SK-N-SH treated with all-trans-retinoic acid at 6 μM for 48 hours (cell line): Measurements from ENCODE around the gene KLHL29.

Experiments
- ATAC-seq: fragments of 200-7000 bp; cut with Tn5 transposase; 3 replicates; pipeline ENCODE4 v1.9.1; 2020; ENCODE audit warnings: mild to moderate bottlenecking, moderate library complexity
- ARNTL ChIP-seq: fragments of 450-650 bp; formaldehyde crosslinking; IDR thresholded peaks from 2 replicates; pipeline ENCODE4 v1.5.0; 2020; ENCODE audit warnings: low read depth, mild to moderate bottlenecking, moderate library complexity, borderline replicate concordance
- CSDC2 ChIP-seq: fragments of 250-450 bp; sonication (Bioruptor Pico); IDR thresholded peaks from 2 replicates; pipeline ENCODE4 v1.5.0; 2020; ENCODE audit warnings: mild to moderate bottlenecking, moderate library complexity
- ESRRG ChIP-seq: fragments of 250-450 bp; sonication (Bioruptor Pico); IDR thresholded peaks from 2 replicates; pipeline ENCODE4 v1.6.1; 2021; ENCODE audit warnings: mild to moderate bottlenecking
- GLIS3 ChIP-seq: fragments of 250-450 bp; sonication (Bioruptor Pico); IDR thresholded peaks from 2 replicates; pipeline ENCODE4 v1.5.0; 2020; ENCODE audit warnings: mild to moderate bottlenecking, moderate library complexity
- ISL1 ChIP-seq: fragments of 250-450 bp; sonication (Bioruptor Pico); IDR thresholded peaks from 2 replicates; pipeline ENCODE4 v2.1.2; 2022; ENCODE audit warnings: mild to moderate bottlenecking, moderate library complexity
- OSR1 ChIP-seq: fragments of 250-450 bp; sonication (Bioruptor Pico); IDR thresholded peaks from 2 replicates; pipeline ENCODE4 v1.8.0; 2022; ENCODE audit warnings: moderate library complexity, mild to moderate bottlenecking, inconsistent platforms
- PPARA ChIP-seq: fragments of 250-450 bp; sonication (Bioruptor Pico); IDR thresholded peaks from 2 replicates; pipeline ENCODE4 v1.5.0; 2020; ENCODE audit warnings: mild to moderate bottlenecking, borderline replicate concordance
- RARB ChIP-seq: fragments of 250-450 bp; sonication (Bioruptor Pico); IDR thresholded peaks from 2 replicates; pipeline ENCODE4 v1.8.0; 2021; ENCODE audit warnings: mild to moderate bottlenecking, moderate library complexity
- SNAI2 ChIP-seq: fragments of 250-450 bp; sonication (Bioruptor Pico); IDR thresholded peaks from 2 replicates; pipeline ENCODE4 v1.5.0; 2020; ENCODE audit warnings: mild to moderate bottlenecking, moderate library complexity
- TCF4 ChIP-seq: fragments of 250-450 bp; sonication (Bioruptor Pico); IDR thresholded peaks from 2 replicates; pipeline ENCODE4 v1.8.0; 2021; ENCODE audit warnings: mild to moderate bottlenecking, moderate library complexity, borderline replicate concordance
- TOX ChIP-seq: fragments of 250-450 bp; sonication (Bioruptor Pico); IDR thresholded peaks from 2 replicates; pipeline ENCODE4 v1.8.0; 2021; ENCODE audit warnings: mild to moderate bottlenecking, moderate library complexity, borderline replicate concordance
- ZFP3 ChIP-seq: fragments of 250-450 bp; sonication (Bioruptor Pico); IDR thresholded peaks from 2 replicates; pipeline ENCODE4 v1.5.0; 2020; ENCODE audit warnings: mild to moderate bottlenecking, moderate library complexity
- ZNF565 ChIP-seq: fragments of 450-650 bp; formaldehyde crosslinking; conservative IDR thresholded peaks from 2 replicates; pipeline ENCODE4 v1.5.0; 2020; ENCODE audit warnings: low read depth, mild to moderate bottlenecking, moderate library complexity
- ZNF70 ChIP-seq: fragments of 450-650 bp; formaldehyde crosslinking; IDR thresholded peaks from 2 replicates; pipeline ENCODE4 v1.5.0; 2020; ENCODE audit warnings: mild to moderate bottlenecking, moderate library complexity
- ZNF8 ChIP-seq: fragments of 450-650 bp; formaldehyde crosslinking; IDR thresholded peaks from 2 replicates; pipeline ENCODE4 v1.5.0; 2020; ENCODE audit warnings: mild to moderate bottlenecking, moderate library complexity
- TF ChIP-seq, protein P1 (sequence below): fragments of 250-450 bp; sonication (Bioruptor Pico); IDR thresholded peaks from 2 replicates; pipeline ENCODE4 v1.8.0; 2021; ENCODE audit warnings: low read depth, mild to moderate bottlenecking, moderate library complexity, borderline replicate concordance
- TF ChIP-seq, protein P2 (sequence below): fragments of 250-450 bp; sonication (Bioruptor Pico); IDR thresholded peaks from 2 replicates; pipeline ENCODE4 v1.5.0; 2020; ENCODE audit warnings: mild to moderate bottlenecking, moderate library complexity
- TF ChIP-seq, protein P3 (sequence below): fragments of 250-450 bp; sonication (Bioruptor Pico); IDR thresholded peaks from 2 replicates; pipeline ENCODE4 v1.8.0; 2020; ENCODE audit warnings: mild to moderate bottlenecking, moderate library complexity, borderline replicate concordance
- TF ChIP-seq, protein P4 (sequence below): fragments of 250-450 bp; sonication (Bioruptor Pico); IDR thresholded peaks from 2 replicates; pipeline ENCODE4 v1.5.1; 2021; ENCODE audit warnings: mild to moderate bottlenecking, moderate library complexity
- TF ChIP-seq, protein P5 (sequence below): fragments of 250-450 bp; sonication (Bioruptor Pico); IDR thresholded peaks from 2 replicates; pipeline ENCODE4 v1.5.1; 2020; ENCODE audit warnings: low read depth, mild to moderate bottlenecking, moderate library complexity

The KLHL29 gene

DNA sequence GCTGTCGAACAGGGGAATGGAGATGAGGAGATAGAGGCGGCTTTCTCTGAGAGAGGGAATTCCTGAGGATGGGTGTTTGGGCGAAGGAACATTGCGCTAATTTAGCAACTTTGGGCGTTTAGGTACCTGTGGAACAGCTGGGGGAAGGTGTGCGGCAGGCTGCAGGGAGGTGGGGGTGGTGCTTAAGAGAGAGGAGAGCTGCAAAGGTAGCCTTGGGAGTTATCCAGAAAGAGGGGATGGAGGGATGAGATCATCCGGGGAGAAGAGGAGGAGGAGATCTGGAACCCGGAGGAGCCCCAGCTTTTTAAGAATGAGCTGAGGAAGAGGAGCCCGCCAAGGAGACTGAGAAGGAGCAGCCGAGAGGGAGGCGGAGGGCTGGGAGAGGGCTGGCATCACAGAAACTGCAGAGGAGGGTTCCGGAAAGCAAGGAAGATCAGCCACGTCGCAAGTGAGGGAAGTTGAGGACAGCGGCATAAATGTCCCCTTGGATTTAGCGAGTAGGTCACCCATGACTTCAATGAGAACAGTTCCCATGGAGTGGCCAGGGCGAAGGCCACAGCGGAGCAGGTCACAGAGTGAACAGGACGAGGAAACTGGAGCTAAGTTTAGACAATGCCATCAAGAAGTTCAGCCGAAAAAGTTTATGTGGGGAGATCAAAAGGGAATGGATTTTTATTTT lies 174.7 kb downstream of the KLHL29 start:
- no peak for TF ChIP-seq ARNTL
- TF ChIP-seq ISL1 (CRISPR knock-in tag) = no peak
- TF ChIP-seq PPARA (CRISPR knock-in tag) = no peak
- no peak for TF ChIP-seq ZNF70 (CRISPR knock-in tag)
- no peak for TF ChIP-seq ESRRG (CRISPR knock-in tag)
- TF ChIP-seq ZNF565 (CRISPR knock-in tag) = no peak
- no peak for TF ChIP-seq TCF4 (CRISPR knock-in tag)
- TF ChIP-seq TOX (CRISPR knock-in tag) = no peak
- no peak for TF ChIP-seq ZFP3 (CRISPR knock-in tag)
- TF ChIP-seq, protein P1, sequence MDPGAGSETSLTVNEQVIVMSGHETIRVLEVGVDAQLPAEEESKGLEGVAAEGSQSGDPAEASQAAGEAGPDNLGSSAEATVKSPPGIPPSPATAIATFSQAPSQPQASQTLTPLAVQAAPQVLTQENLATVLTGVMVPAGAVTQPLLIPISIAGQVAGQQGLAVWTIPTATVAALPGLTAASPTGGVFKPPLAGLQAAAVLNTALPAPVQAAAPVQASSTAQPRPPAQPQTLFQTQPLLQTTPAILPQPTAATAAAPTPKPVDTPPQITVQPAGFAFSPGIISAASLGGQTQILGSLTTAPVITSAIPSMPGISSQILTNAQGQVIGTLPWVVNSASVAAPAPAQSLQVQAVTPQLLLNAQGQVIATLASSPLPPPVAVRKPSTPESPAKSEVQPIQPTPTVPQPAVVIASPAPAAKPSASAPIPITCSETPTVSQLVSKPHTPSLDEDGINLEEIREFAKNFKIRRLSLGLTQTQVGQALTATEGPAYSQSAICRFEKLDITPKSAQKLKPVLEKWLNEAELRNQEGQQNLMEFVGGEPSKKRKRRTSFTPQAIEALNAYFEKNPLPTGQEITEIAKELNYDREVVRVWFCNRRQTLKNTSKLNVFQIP (CRISPR knock-in tag) = no peak
- TF ChIP-seq, protein P2, sequence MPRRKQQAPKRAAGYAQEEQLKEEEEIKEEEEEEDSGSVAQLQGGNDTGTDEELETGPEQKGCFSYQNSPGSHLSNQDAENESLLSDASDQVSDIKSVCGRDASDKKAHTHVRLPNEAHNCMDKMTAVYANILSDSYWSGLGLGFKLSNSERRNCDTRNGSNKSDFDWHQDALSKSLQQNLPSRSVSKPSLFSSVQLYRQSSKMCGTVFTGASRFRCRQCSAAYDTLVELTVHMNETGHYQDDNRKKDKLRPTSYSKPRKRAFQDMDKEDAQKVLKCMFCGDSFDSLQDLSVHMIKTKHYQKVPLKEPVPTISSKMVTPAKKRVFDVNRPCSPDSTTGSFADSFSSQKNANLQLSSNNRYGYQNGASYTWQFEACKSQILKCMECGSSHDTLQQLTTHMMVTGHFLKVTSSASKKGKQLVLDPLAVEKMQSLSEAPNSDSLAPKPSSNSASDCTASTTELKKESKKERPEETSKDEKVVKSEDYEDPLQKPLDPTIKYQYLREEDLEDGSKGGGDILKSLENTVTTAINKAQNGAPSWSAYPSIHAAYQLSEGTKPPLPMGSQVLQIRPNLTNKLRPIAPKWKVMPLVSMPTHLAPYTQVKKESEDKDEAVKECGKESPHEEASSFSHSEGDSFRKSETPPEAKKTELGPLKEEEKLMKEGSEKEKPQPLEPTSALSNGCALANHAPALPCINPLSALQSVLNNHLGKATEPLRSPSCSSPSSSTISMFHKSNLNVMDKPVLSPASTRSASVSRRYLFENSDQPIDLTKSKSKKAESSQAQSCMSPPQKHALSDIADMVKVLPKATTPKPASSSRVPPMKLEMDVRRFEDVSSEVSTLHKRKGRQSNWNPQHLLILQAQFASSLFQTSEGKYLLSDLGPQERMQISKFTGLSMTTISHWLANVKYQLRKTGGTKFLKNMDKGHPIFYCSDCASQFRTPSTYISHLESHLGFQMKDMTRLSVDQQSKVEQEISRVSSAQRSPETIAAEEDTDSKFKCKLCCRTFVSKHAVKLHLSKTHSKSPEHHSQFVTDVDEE (CRISPR knock-in tag) = no peak
- TF ChIP-seq, protein P3, sequence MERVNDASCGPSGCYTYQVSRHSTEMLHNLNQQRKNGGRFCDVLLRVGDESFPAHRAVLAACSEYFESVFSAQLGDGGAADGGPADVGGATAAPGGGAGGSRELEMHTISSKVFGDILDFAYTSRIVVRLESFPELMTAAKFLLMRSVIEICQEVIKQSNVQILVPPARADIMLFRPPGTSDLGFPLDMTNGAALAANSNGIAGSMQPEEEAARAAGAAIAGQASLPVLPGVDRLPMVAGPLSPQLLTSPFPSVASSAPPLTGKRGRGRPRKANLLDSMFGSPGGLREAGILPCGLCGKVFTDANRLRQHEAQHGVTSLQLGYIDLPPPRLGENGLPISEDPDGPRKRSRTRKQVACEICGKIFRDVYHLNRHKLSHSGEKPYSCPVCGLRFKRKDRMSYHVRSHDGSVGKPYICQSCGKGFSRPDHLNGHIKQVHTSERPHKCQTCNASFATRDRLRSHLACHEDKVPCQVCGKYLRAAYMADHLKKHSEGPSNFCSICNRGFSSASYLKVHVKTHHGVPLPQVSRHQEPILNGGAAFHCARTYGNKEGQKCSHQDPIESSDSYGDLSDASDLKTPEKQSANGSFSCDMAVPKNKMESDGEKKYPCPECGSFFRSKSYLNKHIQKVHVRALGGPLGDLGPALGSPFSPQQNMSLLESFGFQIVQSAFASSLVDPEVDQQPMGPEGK = no peak
- no peak for TF ChIP-seq SNAI2
- TF ChIP-seq GLIS3 (CRISPR knock-in tag) = no peak
- TF ChIP-seq OSR1 (CRISPR knock-in tag) = no peak
- no peak for TF ChIP-seq CSDC2 (CRISPR knock-in tag)
- no peak for TF ChIP-seq ZNF8 (CRISPR knock-in tag)
- TF ChIP-seq RARB = no peak
- TF ChIP-seq, protein P4, sequence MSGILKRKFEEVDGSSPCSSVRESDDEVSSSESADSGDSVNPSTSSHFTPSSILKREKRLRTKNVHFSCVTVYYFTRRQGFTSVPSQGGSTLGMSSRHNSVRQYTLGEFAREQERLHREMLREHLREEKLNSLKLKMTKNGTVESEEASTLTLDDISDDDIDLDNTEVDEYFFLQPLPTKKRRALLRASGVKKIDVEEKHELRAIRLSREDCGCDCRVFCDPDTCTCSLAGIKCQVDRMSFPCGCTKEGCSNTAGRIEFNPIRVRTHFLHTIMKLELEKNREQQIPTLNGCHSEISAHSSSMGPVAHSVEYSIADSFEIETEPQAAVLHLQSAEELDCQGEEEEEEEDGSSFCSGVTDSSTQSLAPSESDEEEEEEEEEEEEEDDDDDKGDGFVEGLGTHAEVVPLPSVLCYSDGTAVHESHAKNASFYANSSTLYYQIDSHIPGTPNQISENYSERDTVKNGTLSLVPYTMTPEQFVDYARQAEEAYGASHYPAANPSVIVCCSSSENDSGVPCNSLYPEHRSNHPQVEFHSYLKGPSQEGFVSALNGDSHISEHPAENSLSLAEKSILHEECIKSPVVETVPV (CRISPR knock-in tag) = no peak
- no peak for ATAC-seq

DNA sequence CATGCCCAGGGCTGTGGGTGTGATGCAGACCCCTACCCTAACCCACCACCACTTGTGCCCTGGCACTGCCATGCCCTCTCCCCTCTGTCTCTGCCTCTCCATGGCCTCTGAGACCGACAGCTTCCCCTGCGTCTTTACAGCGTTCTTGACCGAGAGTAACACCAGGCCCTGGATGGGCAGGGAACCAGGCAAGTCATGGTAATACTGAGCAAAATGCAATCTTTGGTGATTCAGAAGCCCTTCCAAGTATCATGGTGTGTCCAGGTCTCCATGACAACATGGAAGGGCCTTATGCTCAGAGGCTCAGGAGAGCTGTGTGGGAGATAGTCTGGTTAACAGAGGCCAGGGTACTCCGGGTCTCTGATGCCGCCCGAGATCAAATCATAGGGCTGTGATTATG lies 176.1 kb downstream of the KLHL29 start:
- no peak for ATAC-seq
- TF ChIP-seq, protein P2 (CRISPR knock-in tag) = no peak
- TF ChIP-seq, protein P3 = no peak
- TF ChIP-seq CSDC2 (CRISPR knock-in tag) (no peak), SNAI2 (no peak), ESRRG (CRISPR knock-in tag) (no peak), ISL1 (CRISPR knock-in tag) (no peak), TOX (CRISPR knock-in tag) (no peak), PPARA (CRISPR knock-in tag) (no peak), GLIS3 (CRISPR knock-in tag) (no peak), ZFP3 (CRISPR knock-in tag) (no peak), TCF4 (CRISPR knock-in tag) (no peak)
- TF ChIP-seq, protein P4 (CRISPR knock-in tag) = no peak
- TF ChIP-seq, protein P5, sequence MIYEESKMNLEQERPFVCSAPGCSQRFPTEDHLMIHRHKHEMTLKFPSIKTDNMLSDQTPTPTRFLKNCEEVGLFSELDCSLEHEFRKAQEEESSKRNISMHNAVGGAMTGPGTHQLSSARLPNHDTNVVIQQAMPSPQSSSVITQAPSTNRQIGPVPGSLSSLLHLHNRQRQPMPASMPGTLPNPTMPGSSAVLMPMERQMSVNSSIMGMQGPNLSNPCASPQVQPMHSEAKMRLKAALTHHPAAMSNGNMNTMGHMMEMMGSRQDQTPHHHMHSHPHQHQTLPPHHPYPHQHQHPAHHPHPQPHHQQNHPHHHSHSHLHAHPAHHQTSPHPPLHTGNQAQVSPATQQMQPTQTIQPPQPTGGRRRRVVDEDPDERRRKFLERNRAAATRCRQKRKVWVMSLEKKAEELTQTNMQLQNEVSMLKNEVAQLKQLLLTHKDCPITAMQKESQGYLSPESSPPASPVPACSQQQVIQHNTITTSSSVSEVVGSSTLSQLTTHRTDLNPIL = no peak
- TF ChIP-seq, protein P1 (CRISPR knock-in tag) = no peak
